Mesendoderm (in vitro differentiated cells): Measurements from ENCODE around the gene CASZ1.

ENCODE experiments used
- DNase-seq: peaks from one replicate; pipeline ENCODE4 v3.0.0; 2013
- H2AK5ac ChIP-seq: 2 replicates; pipeline ENCODE4 v1.6.1; 2013; ENCODE audit warnings: low read length, inconsistent platforms
- H2BK120ac ChIP-seq: 2 replicates; pipeline ENCODE4 v1.6.1; 2013; ENCODE audit warnings: low read depth, mild to moderate bottlenecking, low read length, moderate library complexity, mixed read lengths
- H2BK15ac ChIP-seq: replicated peaks from 2 replicates; pipeline ENCODE4 v1.6.1; 2013; ENCODE audit warnings: low read depth, mild to moderate bottlenecking, moderate library complexity
- H2BK5ac ChIP-seq: 2 replicates; pipeline ENCODE4 v1.6.1; 2013; ENCODE audit warnings: low read length, inconsistent platforms
- H3K18ac ChIP-seq: 2 replicates; pipeline ENCODE4 v1.6.1; 2013; ENCODE audit warnings: mild to moderate bottlenecking, low read length, mixed read lengths
- H3K23ac ChIP-seq: one replicate; pipeline ENCODE4 v1.6.1; 2013; ENCODE audit warnings: low read length
- H3K27ac ChIP-seq: 2 replicates; pipeline ENCODE4 v1.5.1; 2013; ENCODE audit warnings: low read depth, mild to moderate bottlenecking, inconsistent platforms, low read length, moderate library complexity
- H3K27me3 ChIP-seq: 2 replicates; pipeline ENCODE4 v1.6.1; 2013; ENCODE audit warnings: low read length, control low read depth, mild to moderate bottlenecking, inconsistent platforms; ENCODE audit not compliant: insufficient read depth, poor library complexity
- H3K36me3 ChIP-seq: 2 replicates; pipeline ENCODE4 v1.6.1; 2013; ENCODE audit warnings: low read length, inconsistent platforms; ENCODE audit not compliant: control insufficient read depth, insufficient read depth
- H3K4ac ChIP-seq: one replicate; pipeline ENCODE4 v1.6.1; 2013; ENCODE audit warnings: low read depth, mild to moderate bottlenecking, low read length, moderate library complexity
- H3K4me1 ChIP-seq: 2 replicates; pipeline ENCODE4 v1.6.1; 2013; ENCODE audit warnings: low read depth, low read length, inconsistent platforms; ENCODE audit not compliant: control insufficient read depth
- H3K4me2 ChIP-seq: 2 replicates; pipeline ENCODE4 v1.6.1; 2013; ENCODE audit warnings: low read length
- H3K4me3 ChIP-seq: 2 replicates; pipeline ENCODE4 v1.5.1; 2013; ENCODE audit warnings: mild to moderate bottlenecking, low read length
- H3K56ac ChIP-seq: one replicate; pipeline ENCODE4 v1.6.1; 2013; ENCODE audit warnings: low read length
- H3K79me1 ChIP-seq: 2 replicates; pipeline ENCODE4 v1.6.1; 2013; ENCODE audit warnings: low read length, inconsistent platforms
- H3K79me2 ChIP-seq: 2 replicates; pipeline ENCODE4 v1.6.1; 2013; ENCODE audit warnings: mild to moderate bottlenecking, low read length; ENCODE audit not compliant: control insufficient read depth, insufficient read depth
- H3K9ac ChIP-seq: 2 replicates; pipeline ENCODE4 v1.6.1; 2013; ENCODE audit warnings: low read length, inconsistent platforms
- H4K5ac ChIP-seq: one replicate; pipeline ENCODE4 v1.6.1; 2013; ENCODE audit warnings: low read length
- H4K8ac ChIP-seq: one replicate; pipeline ENCODE4 v1.6.1; 2013; ENCODE audit warnings: low read depth, mild to moderate bottlenecking, control low read depth, low read length, moderate library complexity
- WGBS: extraction: QIAGEN DNeasy Blood & Tissue Kit; methylation state at CpG from one replicate; pipeline ENCODE4 v1.1.7; 2013; ENCODE audit warnings: low lambda C conversion rate, missing lambda C conversion rate; ENCODE audit not compliant: insufficient coverage; ENCODE audit errors: extremely low coverage; 5-methylcytosine and 5-hydroxymethylcytosine counted together

The CASZ1 gene

DNA sequence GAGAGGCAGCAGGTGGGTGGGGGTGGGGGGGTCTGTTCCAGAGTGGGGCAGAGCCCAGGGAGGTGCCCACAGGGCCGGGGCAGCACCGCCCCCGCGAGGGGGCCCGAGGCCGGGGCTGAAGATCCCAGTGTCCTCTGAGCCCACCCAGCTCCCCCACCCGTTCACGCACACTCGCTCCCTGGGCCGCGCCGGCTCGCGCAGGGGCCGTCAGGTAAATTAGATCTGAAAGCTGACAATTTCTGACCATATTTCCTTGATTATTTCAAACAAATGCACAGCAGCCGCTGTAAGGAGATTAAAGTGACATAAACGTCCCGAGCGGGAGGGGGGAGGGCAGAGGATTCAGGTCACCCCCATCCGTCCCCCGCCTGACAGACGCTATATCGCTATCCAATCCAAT is 118.0 kb downstream of the CASZ1 start:
- H3K27ac ChIP-seq = no peak overlapping the region
- H3K56ac ChIP-seq = no peak overlapping the region
- peaks cover 16% of the 10 kb centered on the region for H3K4me1 ChIP-seq

DNA sequence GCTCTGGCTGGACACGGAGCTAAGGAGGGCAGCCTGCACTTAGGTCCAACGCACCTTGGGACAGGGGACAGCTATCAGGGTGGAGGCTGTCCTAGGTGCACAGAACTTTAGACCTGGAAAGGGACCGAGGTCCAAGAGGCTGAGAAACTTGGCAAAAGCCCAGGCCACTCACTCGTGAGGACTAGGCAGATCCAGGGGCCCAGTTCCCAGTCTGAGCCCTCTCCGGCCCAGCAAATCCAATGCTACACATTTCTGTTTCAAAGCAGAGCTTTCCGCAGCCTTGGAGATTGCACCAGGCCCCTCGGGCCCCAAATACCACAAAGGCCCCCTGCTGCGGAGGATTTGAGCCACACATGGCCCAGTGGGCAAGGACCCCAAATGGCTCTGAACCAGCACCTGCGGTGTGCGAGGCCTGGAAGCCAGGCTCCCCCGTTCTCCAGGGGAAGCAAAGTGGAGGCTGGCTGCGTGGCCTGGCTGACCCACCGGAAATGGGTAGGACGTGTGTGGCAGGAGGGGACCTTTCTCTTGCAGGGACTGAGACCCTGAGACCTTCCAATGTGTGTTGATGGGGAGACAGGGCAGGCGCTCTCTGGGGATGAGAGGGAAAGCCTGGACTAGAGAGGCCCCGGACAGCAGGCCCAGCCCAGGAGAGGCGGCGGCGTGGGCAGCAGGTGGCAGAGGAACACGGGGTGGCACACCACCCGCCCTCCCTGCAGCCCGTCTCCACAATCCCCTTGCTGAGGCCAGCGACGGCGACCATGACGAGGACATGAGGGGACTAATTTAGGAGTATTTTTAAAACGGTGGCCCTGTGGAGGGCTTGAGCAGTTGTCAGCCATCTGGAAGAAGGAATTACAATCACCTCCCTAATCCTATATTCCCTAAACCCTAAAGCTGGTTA is 118.7 kb downstream of the CASZ1 start:
- Histone ChIP-seq H3K4me2 (no peak overlapping the region), H4K5ac (no peak overlapping the region), H3K27ac (no peak overlapping the region), H4K8ac (no peak overlapping the region), H2BK15ac (no peak overlapping the region), H2AK5ac (no peak overlapping the region), H3K9ac (no peak overlapping the region), H3K4me1 (peaks cover 9% of the 10 kb centered on the region), H3K79me2 (no peaks in the 10 kb centered on the region), H3K79me1 (no peaks in the 10 kb centered on the region), H3K18ac (no peak overlapping the region), H3K23ac (no peak overlapping the region), H3K36me3 (no peaks in the 10 kb centered on the region), H2BK5ac (no peak overlapping the region), H3K4me3 (no peak overlapping the region), H3K4ac (no peak overlapping the region), H3K27me3 (no peaks in the 10 kb centered on the region), H2BK120ac (no peak overlapping the region), H3K56ac (peak overlapping the region; percentile 25)
- no peak for DNase-seq
- WGBS = no CpG with 5 or more reads among the region's 27 CpGs

More for the DNA sequence above, 118.0 kb downstream of the CASZ1 start:
- Histone ChIP-seq H3K79me1 (no peaks in the 10 kb centered on the region), H3K18ac (no peak overlapping the region), H2BK120ac (no peak overlapping the region), H3K36me3 (no peaks in the 10 kb centered on the region), H2BK15ac (no peak overlapping the region), H3K9ac (no peak overlapping the region), H4K8ac (no peak overlapping the region), H3K23ac (no peak overlapping the region), H3K79me2 (no peaks in the 10 kb centered on the region), H3K4ac (no peak overlapping the region), H4K5ac (no peak overlapping the region), H3K4me3 (no peak overlapping the region), H2BK5ac (no peak overlapping the region), H3K27me3 (no peaks in the 10 kb centered on the region), H2AK5ac (no peak overlapping the region), H3K4me2 (no peak overlapping the region)
- no CpG with 5 or more reads among the region's 23 CpGs for WGBS
- DNase-seq = no peak

DNA sequence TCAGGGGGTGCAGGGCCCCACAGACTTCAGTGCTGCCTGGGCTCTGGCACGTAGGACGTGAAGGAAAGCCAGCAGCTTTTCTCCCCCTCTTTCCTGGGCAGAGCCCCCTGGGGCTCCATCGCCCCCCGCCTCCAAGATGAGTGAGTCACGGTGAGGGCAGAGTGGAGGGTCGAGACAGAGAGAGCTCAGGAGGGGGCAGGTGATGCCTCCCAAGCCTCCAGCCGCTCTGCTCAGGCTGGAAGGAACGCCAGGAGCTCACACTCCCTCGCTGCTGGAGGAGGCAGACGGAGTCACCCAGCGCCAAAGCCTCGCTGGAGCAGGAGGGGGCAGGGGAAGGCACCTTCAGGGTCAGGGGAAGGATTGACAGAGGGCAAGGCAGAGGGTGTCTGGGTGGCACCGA is 119.5 kb downstream of the CASZ1 start:
- H3K27me3 ChIP-seq = no peaks in the 10 kb centered on the region
- no CpG with 5 or more reads among the region's 13 CpGs for WGBS
- H3K79me1 ChIP-seq = no peaks in the 10 kb centered on the region
- H3K56ac ChIP-seq = no peak overlapping the region
- no peak overlapping the region for H3K4ac ChIP-seq
- H3K4me1 ChIP-seq = peaks cover 4% of the 10 kb centered on the region
- H3K23ac ChIP-seq = peak overlapping the region; percentile 1
- H4K8ac ChIP-seq = no peak overlapping the region
- no peaks in the 10 kb centered on the region for H3K79me2 ChIP-seq
- no peak overlapping the region for H3K9ac ChIP-seq
- H2AK5ac ChIP-seq = no peak overlapping the region
- H3K4me3 ChIP-seq = no peak overlapping the region
- no peak overlapping the region for H3K4me2 ChIP-seq
- no peaks in the 10 kb centered on the region for H3K36me3 ChIP-seq
- H4K5ac ChIP-seq = no peak overlapping the region
- no peak overlapping the region for H2BK15ac ChIP-seq
- no peak overlapping the region for H3K27ac ChIP-seq
- H2BK120ac ChIP-seq = no peak overlapping the region
- no peak overlapping the region for H2BK5ac ChIP-seq
- DNase-seq = no peak
- H3K18ac ChIP-seq = no peak overlapping the region

DNA sequence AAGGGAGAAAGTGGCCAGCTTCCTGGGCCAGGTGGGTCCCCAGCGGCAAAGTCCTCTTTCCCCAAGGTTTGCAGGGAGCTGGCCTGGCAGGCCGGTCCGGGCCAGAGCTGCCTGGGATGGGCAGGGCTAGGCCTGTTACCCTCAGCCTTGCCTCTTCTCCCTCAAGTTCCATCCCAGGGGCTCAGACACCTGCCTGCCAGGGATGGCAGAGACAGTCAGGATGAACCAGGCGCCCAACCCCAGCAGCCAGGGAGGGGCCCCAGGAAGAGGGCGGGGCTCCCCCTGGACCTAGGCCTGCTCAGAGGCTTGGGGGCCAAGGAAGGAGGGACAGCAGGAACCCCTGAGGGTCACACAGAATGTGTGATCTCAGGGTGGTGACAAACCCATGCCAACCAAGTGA is 120.6 kb downstream of the CASZ1 start:
- Histone ChIP-seq H3K36me3 (no peaks in the 10 kb centered on the region), H2BK5ac (no peak overlapping the region), H3K9ac (no peak overlapping the region), H4K8ac (no peak overlapping the region), H3K79me2 (no peaks in the 10 kb centered on the region), H2BK15ac (no peak overlapping the region), H2BK120ac (no peak overlapping the region), H3K4me1 (peaks cover 4% of the 10 kb centered on the region), H3K79me1 (no peaks in the 10 kb centered on the region), H4K5ac (no peak overlapping the region), H3K4ac (no peak overlapping the region), H3K4me3 (no peak overlapping the region), H3K4me2 (no peak overlapping the region), H2AK5ac (no peak overlapping the region), H3K56ac (no peak overlapping the region), H3K18ac (no peak overlapping the region), H3K27me3 (no peaks in the 10 kb centered on the region), H3K23ac (no peak overlapping the region), H3K27ac (no peak overlapping the region)
- no CpG with 5 or more reads among the region's 5 CpGs for WGBS
- no peak for DNase-seq

DNA sequence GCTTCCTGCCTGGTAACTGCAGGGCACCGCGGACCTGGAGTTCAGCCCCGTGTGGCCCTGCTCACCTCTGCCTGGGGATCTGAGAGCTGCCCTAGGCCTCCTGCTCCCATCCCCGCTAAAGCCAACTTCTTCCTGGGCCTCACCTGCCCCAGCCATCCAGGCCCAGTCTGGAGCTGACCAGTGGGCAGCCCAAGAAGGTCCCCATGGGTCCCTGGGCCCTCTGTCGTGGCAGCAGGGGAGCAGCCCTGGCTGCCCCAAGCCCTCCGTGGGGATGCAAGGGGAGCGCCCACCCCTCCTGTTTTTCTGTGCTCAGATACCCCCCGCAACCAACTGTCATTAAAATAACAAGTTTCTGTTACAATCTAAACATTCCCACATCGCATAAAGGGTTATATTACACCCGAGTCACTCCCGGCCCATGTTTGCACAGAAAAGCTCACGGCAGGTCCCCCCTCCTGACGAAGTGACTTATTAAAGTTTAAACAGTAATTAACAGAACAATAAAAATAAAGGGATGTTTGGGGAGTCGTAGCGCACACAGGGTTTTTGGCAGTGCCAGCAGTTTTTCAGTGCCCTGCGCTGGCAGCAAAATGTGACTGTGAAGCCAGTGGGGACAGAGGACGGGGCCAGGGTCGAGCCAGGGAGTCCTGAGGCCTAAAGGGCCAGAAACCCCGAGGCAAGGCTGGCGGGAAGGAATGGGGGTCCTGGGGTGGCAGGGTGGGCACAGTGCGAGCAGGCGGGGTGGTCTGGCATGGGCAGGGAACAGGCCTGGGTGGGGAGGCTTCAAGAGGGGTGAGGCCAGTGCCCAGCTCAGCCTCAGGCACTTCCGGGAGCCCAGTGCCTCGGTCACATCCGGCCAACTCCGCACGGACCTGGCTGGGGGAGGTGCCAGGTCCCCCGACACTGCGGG is 121.5 kb downstream of the CASZ1 start:
- Histone ChIP-seq H3K36me3 (no peaks in the 10 kb centered on the region), H2BK120ac (no peak overlapping the region), H2BK5ac (no peak overlapping the region), H3K9ac (no peak overlapping the region), H3K27ac (no peak overlapping the region), H4K8ac (no peak overlapping the region), H3K4me2 (no peak overlapping the region), H3K56ac (peak overlapping the region; percentile 17), H3K79me1 (no peaks in the 10 kb centered on the region), H3K4me3 (no peak overlapping the region), H3K79me2 (no peaks in the 10 kb centered on the region), H2AK5ac (no peak overlapping the region), H3K18ac (no peak overlapping the region), H3K4ac (no peak overlapping the region), H4K5ac (no peak overlapping the region), H2BK15ac (no peak overlapping the region), H3K27me3 (no peaks in the 10 kb centered on the region), H3K4me1 (peaks cover 4% of the 10 kb centered on the region), H3K23ac (no peak overlapping the region)
- DNase-seq = no peak
- no CpG with 5 or more reads among the region's 29 CpGs for WGBS
